Activated CD4-positive, alpha-beta T cell treated with anti-CD3 and anti-CD28 coated beads, Interleukin-2, amount 50 U/mL, for 4 hours (primary cell): ENCODE data around the gene PADI1.

Experiments
- DNase-seq, 2 experiments: peaks; one replicate each; pipeline ENCODE4 v3.0.0-alpha.2; 2020

Gene PADI1

DNA sequence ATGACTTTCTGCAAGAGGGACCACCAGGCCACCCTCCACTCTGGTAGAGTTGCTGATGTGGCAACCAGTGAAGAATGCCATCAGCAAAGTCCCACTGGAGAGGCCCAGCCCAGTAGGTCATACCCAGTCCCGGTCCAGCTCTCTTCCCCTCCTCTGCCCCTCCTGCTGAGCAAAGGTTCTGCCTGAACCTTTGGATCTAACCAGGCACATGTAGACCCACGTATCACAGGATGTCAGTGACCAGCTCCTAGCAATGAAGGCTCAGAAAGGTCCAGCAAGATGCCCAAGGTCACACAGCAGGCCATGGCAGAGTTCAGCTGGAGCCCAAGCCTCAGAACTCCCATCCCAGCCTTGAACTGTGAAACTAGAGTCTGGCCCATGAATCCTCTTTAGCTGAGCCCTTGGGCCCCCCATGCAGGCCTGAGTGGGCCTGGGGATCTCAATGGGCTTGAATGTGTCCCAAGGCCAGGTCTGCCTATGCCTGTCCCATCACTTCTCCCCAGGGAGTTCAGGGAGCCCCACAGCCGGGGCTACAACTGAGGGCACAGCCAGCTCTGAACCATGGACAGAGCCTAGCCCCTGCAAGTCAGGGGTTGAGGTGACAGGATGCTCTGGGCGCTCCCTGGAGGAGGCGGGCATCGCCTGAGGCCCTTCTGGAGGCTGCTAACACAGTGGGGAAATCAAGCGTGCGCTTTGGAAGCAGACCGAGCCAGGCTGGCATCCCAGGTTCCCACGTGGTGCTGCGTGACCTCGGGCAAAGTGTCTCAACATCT, 21.4 kb upstream of the PADI1 start:
- no peak for DNase-seq

DNA sequence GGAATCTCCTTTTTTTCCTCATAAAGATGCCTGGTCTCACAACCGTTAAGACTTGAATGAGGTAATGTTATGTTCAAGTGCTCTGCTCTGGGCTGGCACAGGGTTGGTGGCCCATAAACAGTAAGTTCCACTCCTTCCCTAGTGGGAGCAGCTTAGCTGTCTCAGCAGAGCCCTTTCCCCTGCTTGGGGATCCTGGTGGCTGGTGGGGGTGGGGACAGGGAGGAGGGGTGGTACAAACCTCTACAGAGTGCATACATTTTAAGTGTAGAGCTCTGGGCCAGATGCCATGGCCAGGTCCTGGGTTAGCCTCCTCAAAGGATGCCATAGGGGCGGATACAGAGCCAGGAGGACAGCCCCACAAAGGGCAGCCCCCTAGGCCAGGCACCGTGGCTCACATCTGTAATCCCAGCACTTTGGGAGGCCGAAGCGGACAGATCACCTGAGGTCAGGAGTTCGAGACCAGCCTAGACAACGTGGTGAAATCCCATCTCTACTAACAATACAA, 20.7 kb upstream of the PADI1 start:
- DNase-seq: no peak

DNA sequence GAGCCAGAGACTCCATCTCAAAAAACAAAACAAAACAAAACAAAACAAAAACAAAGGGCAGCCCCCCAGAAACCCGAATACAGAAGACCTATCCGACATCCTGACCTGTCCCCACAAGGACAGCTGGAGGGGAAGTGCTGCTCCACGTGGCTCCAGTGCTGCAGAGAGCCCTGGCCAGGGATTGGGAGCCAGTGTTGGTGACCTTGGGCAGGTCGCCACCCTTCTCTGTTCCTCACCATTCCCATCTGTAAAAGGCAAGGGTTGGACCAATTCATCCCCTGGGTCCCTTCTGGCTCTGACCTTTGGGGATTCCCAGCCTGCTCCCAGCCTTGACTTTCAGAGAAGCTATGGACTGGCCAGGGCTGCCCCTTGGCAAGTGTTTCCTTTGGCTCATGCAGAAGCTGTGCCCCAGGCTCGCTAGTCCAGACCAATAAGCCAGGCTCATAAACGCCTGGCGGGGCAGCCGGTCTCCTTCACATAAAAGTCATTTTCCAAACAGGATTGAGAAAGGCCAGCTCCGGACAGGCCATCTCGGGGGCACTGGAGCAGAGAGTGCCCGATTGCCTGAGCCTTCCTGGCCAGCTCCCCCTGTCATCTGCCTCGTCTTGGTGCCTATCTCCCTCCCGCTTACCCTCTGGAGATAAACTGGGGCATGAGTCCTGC, 20.0 kb upstream of the PADI1 start:
- no peak for DNase-seq

DNA sequence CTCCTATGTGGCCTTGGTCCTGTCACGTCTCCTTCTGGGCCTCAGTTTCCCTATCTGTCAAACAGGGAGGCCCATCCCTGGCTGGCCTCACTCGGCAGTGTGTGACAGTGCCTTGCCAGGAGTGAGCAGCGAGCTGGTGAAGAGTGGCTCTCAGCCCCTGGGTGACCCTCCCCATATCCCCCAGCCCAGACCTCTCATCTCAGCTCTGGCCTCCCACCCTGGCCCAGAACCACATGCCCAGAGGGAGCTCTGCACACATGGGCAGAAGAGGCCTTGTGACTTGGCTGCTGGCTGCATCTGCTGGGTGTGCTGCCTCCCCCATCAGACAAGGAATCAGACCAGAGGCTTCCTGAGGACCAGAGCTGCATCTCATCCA, 19.5 kb upstream of the PADI1 start:
- DNase-seq: no peak

DNA sequence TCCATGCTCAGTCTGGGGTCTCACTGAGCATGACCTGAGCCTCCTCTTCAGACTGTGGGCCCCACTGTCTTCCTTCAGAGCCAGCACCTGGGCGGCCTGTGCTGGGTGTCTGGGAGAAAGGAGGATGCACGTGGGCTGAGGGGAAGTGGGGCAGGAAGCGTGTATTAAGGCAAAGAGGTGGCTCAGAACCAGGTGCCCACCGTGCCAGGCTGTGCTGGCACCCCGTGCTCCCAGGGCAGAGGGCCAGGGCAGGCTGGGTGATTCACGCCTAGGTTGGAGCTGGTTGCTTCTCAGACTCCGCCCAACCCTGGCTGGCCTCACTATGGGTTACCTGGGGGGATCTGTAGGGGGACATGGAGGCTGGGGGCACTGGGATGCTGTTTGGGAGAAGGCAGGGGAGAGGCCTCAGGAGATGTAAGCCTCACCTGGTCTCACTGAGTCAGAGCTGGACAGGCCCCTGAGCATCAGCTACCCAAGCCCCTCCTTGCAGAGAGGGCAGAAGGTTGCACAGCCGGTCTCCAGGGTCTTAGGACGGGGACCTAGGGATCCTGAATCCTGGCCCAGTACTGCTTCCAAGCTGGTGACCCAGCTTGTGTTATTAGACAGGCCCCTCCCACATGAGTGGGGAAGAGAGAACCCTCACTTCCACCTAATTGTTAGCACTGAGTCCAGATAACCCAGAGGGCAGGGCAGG, 18.6 kb upstream of the PADI1 start:
- DNase-seq: no peak

DNA sequence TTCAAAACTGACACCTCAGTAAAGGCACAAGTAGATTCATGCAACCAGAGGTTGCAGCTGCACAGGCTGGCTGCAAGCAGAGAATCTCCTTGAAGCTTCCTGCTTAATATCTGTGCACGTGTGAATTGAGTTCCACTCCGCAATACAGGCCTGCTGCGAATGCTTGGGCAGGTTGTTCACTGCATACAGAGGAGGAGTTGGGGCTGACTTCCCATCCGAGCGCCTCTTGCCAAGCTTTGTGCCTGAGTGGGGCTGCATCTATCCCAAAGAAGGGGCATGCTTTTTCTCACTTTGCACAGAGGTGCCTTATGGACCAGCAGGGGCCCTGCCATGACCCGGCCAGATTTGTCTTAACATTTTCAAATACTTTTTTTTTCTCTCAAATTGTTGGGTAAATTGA, 17.9 kb upstream of the PADI1 start:
- no peak for DNase-seq

- DNase-seq: no peak
Measured at GRCh38 chr1:17188217-17188616, 16.7 kb upstream of the PADI1 start.

- DNase-seq: no peak
Measured at GRCh38 chr1:17188889-17189631, 15.9 kb upstream of the PADI1 start.

DNA sequence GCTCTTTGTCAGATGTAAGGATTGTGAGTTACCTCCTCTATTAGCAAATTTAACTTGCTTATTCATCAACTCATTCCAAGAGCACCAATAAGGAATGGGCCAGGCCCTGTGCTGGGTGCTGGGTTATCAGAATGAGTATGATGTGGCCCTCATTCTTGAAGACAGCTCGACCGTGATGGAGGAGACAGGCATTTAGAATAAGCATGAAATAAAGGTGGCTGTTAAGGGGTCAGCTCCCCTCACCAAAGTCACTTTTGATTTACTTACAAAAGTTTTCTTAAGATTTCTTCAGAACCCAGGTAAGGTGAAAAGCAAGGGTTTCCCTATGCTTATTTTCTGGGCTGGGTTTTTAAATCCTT, 15.3 kb upstream of the PADI1 start:
- no peak for DNase-seq

DNA sequence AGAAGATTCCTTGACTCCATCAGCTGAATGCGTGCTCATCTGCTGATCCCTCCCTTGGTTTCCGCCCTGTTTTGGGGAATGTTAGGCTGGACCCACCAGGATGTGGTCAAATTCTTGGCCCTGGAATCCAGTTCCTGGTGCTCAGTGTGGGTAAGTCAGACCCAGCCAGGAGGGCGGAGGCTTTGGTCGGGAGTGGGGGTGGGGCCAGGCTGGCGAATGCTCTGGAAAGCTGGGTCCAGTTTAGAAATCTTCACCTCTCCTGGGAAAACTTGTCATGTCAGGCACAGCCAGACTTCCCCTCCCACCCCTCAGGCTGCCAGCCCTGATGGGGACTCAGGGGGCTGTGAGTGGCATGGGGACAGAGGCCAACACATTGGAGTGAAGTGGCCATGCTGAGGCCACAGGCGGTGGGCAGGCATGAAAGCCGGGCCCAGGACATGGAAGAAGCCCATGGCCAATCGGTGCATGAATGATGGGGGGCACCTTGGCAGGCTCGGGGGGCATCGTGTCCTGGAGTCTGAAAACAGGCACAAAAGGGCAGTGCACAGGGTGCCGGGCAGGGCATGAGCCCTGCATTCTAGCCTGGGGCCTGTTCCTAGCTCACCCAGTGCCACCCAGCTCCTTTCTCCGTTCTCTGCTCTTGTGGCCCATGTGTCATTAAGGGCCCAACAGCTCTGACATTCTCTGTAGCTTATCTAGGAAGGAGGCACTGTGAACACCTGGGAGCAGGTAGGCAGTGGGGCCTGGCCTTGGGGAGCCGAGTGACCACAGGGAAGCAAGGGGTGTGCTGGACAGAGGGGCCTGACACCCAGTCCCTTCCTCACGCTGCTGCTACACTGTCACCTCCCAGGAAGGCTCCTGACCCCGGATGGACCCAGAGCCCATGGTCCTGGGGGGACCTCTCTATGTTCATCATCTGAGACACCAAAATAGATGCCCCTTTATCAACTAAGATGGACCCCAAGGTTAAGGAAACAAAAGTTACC, 14.6 kb upstream of the PADI1 start:
- no peak for DNase-seq

- DNase-seq: no peak
Measured at GRCh38 chr1:17191990-17192242, 13.0 kb upstream of the PADI1 start.

- DNase-seq: no peak
Measured at GRCh38 chr1:17192394-17193221, 12.3 kb upstream of the PADI1 start.

- no peak for DNase-seq
Measured at GRCh38 chr1:17193222-17194132, 11.5 kb upstream of the PADI1 start.

DNA sequence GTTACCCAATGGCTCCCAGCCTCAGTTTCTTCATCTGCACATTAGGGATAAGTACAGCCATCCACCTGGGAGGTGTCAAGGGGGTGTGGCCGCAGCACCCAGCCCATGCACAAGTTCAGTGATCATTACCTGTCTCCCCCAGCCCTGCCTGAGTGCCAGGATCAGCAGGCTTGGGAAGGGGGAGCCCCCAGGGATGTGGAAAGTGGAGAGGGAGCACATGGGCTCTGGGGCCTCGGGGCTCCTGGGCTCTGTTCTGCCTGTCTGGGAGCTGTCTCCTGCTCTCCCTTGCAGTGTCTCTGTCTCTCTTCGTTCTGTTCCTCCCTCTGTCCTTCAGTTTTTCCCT, 10.8 kb upstream of the PADI1 start:
- no peak for DNase-seq

- no peak for DNase-seq
Measured at GRCh38 chr1:17194615-17195528, 10.1 kb upstream of the PADI1 start.

DNA sequence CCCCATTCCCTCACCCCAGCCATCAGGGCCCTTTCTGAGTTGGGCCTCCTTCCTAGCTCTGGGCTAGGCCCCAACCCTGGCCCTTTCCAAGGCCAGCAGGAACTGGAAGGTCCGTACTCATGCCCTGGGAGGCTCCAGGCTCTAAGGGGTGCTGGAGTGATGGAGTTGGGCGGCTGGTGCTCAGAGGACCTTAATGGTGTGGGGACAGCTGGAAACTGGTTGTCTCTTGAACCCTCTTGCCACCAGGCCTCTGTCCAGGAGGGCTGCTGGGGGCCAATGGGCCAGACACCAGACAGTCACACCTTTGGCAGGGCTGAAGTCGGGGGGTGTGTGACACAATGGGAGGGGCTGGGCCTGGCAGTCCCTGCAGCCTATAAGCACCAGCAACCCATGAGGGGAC, 9.2 kb upstream of the PADI1 start:
- no peak for DNase-seq

DNA sequence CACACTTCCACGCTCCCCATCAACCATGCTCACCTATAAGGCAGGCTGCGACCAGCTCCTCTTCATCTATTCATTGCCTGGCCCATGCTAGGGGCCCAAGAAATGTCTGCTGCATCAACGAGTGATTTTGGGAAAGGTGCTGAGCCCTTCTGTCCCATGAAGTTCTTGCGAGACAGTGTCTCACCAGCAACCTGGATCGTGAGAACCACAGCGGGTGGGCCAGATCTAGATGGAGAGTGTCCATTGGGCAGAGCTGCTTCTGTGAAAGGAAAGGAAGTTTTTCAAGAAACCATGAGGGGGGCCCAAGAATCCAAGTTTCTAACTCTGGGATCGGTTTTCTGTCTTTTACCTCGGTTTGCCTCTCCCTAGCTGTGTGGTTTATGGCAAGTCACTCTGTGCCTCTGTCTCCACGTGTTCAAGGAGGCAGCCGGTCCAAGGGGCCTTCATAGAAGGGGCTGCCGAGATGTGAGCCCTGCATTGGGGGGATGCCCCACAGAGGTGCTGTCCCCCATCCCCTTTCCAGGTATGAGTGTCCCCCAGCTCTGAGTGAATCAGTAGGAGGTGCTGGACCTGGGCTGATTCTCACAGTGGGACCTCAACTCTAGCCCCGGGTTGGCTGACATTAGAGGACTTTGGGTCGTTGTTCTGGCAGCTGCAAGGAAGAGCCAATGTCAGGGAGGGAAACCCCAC, 8.3 kb upstream of the PADI1 start:
- DNase-seq: no peak

- no peak for DNase-seq
Measured at GRCh38 chr1:17197696-17198095, 7.2 kb upstream of the PADI1 start.
